Testis (tissue), 2 donors: ENCODE results near the gene GPR42.

ENCODE experiments used
- CTCF ChIP-seq, 3 experiments: fragments of 450-650 bp in 2 of 3; fragments of 200-600 bp in 1 of 3; sonication (generic) in 1 of 3; IDR thresholded peaks; one replicate each; pipeline ENCODE4 v1.5.1; 2016 to 2019; ENCODE audit warnings: antibody characterized with exemption in 3 of 3, mild to moderate bottlenecking in 2 of 3, moderate library complexity in 1 of 3
- POLR2A ChIP-seq: fragments of 450-650 bp; IDR thresholded peaks from one replicate; pipeline ENCODE4 v1.6.1; 2017; ENCODE audit warnings: antibody characterized with exemption, mild to moderate bottlenecking, moderate library complexity

GRCh38 chr19:35341006-35341405 lies 29.9 kb upstream of the GPR42 start:
- TF ChIP-seq POLR2A, result no peak
- no peak for TF ChIP-seq CTCF (IDR thresholded peaks at IDR 0.05)
